CD4-positive, alpha-beta T cell treated with Interleukin-1 beta for 1 hour (primary cell): ENCODE results near the gene ICAM2.

ENCODE experiments used
- DNase-seq, 2 donors: peaks; one replicate each; pipeline ENCODE4 v3.0.0-alpha.2; 2020 to 2022

ICAM2 gene

DNA sequence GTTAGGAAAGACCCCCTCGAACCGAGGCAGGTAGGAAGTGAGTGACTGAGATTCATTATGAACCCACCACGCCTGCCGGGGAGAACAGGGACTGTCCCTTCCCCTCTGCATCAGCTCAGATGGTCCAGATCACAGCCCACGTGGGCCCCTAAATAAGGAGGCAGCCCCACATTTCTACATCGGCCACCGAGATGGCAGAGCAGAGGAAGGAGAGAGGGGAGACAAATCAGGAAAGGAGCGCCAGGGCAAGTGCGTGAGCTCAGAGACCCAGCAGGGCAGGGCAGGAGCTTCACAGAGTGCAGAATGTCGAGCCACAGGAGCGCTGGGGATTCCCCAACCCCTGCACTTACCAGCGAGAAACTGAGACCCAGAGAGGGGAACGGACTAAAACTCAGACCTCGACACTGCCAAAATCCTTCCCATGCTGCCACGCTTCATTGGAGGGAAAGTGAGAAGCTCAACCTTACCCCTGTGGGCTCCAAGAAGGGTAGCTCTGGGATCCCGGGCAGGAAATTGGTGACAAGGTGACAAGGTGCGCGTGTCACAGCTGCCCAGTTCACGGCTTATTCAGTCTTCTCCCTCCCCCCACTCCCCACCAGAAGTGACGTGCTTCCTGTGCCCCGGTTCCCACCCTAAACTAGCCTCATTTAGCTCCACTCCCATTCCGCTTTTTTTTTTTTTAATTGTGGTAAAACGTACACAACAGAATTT is at the start of gene ICAM2:
Gene ICAM2, minus strand, starts transcription at position 578 of the 711 bp plus-strand sequence. CDS start 13,942 bp downstream, outside the sequence.
- DNase-seq, result peak; percentile 95 to 96

DNA sequence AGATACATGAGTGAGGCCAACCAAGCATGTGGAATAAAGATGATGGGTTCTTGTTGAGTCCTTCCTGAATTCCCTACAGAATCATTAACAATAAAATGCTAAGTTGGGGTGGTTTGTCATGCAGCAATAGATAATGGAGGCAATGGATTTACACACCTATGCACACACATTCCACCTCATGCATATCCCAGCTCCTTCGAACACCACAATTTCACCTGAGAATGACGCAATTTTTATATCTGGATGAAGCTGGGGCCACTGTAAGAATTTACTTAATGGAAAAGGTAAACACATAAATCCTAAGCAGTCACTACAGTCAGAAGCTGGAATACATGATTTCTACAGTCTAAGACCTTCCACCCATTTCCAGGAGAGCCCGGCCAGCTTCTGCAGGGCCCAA is 49.8 kb upstream of the ICAM2 start:
- no peak for DNase-seq

DNA sequence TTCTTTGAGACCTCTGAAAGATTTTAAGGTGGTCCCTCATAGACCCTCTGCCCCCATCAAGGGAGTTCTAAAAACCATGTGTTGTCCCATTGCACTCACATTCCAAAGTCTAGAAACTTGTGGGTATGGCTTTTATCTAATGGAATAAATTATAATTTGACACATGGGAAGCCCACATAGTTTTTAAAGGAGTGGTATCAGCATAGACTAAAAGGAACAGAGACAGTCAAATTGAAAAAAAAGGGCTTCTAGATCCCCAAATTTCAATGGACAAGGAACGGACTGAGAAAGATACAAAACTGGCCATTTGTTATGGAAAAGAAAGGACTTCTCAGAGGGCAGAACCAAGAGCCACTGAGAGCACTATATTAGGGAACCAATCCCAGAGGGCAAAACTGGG is 48.7 kb upstream of the ICAM2 start:
- DNase-seq, result no peak

DNA sequence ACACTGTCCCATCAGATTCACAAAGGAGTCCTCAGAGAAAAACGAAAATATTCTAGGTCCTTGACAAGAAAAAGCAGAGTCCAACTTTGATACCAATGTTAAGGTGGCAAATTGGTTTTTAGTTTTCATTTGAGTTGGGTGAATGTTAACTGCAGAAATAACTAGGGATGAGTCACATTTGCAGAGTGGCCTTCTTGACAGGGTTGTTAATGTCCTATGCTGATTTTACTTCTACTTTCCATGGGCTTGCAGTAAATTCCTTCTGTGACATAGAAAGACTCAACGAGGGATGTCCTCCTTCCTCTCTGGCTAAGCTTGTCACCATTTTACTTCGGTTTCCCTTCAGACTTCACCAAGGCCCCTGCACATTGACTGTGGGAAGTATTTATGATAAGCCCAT is 47.2 kb upstream of the ICAM2 start:
- no peak for DNase-seq

DNA sequence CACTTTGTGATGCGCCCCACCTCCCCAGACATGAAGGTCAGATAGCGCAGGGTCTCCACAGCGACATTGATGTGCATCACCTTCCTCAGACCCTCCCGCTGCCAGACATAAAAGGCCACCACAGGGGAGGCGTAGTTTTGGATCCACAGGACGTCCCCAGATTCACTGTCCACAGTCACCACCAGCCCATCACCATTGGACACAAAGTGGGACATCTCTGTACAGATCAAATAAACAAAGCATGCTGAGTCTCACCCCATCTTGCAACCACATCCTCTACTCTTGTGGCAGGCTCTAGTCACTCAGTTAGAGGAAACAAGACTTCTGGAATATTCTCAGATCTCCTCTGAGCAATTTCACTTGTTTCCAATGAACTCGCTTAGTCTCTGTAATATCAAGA is 46.3 kb upstream of the ICAM2 start:
- peak; percentile 40 to 73 for DNase-seq

DNA sequence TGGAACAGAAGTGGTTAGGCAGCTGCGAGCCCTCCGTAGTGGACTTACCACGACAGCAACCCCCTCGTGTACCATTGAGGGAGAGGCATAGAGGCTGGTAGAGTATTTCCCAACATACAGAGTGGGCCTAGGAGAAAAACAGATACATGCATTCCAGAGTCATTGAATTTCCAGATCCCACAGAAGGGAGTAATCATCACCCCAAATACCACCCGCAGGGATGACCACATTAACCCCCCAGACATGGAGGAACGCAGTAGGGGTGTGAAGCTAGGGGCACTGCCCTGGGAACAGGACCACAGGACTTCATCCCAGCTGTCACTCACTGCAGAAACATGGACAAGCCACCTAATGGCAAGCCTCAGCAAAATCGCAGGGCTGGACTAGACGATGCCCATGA is 44.7 kb upstream of the ICAM2 start:
- no peak for DNase-seq

DNA sequence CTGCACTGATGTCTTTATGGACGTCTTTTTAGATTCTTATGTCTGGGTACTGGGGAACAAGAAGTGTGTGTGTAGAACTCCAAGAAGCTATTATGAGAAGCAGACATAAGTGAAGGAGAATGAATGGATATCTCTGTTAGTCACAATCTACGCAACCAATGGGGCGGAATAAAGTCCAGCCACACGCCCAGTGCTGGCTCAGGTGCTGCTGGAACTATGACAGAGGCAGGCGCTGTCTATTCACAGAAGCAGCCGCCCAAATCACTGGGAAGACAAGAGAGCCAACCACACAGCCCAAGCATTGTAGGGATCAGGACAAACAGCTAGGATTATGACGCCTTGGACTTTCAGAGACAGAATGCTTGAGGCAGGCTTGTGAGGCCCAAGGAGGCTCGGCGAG is 43.9 kb upstream of the ICAM2 start:
- no peak for DNase-seq

DNA sequence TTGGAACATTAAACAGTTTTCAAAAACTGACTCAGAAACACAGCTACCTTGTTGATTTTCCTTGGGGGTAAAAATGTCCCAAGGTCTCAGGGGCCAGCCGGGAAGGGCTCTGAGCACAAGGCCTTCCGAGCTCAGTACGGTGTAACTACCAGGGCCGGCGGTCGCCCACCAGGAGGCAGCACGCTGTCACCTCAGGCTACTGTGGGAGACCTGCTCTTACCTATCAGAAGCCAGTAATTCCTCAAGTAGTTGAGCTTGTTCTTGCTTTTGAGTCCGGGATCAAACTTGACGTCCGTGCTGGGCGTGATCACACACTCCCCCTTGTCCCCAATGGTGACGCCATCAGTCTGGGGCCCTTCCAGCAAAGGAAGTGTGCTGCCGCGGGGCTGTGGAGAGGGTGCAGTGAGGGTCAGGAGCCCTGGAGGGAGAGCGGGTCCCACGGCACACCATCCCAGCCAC is 43.4 kb upstream of the ICAM2 start:
- peak; percentile 59 for DNase-seq

DNA sequence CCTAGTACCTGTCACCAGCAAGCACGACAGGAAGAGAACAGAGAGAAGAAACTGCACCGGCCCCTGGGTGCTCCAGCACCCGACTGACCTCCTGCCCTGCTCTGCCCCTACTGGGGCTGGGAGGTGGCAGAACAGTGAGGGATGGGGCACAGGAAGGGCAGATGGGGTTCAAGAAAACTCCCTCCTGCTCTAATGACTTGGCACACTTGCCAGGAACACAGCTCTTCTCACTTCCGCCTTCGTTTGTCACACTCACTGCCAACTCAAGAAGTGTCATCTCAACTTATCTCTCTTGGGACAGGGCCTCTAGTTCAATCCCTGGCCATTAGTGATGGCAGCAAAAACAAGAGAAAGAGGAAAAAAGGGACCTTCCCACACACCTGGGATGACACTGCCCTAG is 42.7 kb upstream of the ICAM2 start:
- DNase-seq, result peak; percentile 45 to 57

DNA sequence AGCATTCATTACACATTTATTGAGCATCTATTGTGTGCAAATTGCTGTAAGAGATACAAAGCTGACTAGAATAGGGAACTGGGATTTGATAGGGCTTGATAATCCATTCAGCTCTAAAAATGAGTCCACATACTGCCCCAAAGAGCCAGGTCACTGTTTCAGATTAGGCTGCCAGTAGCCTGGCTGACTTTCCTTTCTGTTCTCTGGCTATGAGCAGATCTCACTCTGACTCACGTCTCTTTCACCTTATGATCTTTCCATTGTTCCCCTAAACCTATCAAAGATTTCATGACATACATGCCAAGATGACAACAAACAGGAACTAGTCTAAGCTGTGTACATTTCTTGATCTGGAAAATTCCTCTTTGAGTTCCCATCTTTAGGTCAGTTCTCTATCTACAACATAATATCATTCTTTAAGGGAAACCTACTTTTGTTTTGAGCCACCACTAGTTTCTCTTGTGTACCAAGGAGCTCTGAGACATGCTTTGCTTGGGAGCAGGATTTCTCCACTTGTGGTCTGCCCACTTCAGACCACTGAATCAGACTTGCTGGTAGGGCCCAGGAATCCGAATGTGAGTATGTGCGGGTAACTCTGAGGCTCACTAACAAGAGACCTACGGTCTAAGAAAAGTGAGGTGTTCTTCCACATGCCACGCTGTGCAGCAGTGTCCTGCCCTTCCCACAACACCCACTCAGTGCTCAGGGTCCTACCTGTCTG is 40.9 kb upstream of the ICAM2 start:
- no peak for DNase-seq

DNA sequence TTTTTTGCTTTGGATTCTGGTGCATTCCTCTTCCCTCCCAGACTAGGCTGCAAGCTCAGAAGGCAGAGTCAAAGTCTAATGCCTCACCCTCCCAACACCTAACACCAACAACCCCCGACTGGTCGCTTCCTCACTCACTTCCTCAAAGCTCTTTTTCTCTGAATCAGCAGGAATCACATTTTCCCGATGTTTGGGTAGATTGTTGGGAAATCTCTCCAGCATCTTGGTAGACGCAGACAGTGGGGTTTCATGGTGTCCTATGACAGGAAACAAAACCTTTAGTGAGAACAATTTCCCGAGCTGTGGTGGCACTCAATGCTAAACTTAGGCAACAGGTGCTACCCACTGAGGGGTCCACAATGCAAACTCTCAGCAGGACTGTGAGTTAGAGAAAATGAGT is 39.9 kb upstream of the ICAM2 start:
- DNase-seq, result no peak

DNA sequence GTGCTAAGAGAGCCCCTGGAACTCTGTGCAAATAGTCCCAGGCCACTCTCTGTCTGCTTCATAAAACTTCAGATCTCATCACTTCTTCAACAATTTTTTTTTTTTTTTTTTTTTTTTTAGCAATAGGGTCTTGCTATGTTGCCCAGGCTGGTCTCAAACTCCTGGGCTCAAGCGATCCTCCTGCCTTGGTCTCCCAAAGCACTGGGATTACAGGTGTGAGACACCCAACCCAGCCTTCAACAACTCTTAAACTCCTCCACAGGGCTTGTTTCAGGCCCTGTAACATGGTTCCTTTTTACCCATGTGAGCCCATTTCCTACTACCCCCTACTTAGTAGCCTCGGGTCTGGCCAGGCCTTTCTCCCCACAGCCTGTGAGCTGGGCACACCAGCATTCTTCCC is 39.3 kb upstream of the ICAM2 start:
- no peak for DNase-seq

DNA sequence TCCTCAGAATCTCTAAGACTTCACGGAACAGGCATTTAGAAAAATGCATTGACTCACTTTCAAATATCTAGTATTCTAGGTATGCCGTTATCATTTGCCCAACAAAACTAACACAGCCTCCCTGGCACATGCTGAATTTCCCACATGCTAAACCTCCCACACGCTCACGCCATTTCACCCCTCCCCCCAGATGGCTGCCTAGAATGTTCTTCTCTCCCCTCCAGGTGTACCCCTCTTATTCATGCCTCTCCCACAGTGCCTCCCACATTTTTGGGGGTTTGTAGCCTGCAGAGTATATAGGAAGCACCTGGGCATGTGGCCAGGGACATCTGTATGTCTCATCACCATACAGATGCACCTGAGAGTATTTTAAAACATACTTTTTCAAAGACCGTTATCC is 38.2 kb upstream of the ICAM2 start:
- no peak for DNase-seq

DNA sequence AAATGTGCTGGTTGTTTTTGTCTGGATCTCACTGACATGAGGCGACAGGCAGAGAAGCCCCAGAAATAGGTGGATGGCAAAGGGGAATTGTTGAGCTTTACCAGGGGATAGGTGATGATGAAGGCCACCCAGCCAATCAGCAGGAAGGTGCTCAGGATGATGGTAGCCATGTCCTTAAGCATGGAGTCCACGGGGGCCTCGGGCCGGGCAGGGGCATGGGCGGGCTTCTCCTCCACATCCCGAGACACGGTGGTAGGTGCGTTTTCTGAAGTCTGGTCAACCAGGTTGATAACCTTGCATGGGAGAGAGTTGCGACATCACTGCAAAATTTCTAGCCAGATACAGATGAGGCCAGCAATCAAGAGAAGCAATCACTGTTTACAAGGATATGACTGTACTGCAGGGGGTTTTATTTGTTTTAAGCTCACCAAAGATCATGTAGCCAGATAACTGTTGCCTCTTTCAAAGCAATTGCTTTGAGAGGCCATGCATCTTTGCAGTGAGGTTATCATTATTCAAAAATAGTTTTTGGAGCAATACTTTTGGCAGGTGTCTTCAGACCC is 37.3 kb upstream of the ICAM2 start:
- DNase-seq, result no peak

DNA sequence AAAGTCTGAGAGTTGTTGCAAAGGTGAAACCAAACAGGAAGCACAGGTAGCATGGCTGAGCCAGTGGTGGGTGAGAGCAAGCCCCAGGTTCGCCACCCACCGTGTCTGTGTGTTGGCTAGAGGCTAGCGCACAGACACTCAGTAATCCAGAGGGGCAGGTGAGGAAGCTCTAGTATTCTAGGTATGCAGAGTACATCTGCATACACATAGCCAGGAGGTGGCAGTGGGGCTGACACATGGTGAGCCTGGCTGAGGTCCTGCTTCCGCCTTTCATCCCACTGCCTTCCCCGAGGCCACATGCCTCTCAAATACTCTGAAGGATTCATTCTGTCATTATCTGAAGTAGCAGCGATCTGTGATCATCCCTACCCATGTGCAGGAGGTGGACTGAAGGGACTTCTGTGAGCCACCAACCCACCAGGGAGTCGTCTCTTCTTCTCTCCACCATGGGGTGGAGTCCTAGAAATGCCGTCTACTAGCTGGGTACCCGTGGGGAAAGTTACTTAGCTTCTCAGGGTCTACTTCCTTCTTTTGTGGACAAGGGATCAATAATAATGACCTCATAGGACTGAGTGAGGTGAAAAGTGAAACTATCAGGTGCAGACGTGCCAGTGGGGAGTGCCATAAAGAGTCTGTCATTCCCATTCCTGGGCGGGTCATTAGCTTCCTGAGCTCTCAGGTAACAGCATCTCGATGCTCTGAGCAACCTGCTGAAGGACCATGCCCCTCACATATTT is 36.0 kb upstream of the ICAM2 start:
- DNase-seq, result no peak

DNA sequence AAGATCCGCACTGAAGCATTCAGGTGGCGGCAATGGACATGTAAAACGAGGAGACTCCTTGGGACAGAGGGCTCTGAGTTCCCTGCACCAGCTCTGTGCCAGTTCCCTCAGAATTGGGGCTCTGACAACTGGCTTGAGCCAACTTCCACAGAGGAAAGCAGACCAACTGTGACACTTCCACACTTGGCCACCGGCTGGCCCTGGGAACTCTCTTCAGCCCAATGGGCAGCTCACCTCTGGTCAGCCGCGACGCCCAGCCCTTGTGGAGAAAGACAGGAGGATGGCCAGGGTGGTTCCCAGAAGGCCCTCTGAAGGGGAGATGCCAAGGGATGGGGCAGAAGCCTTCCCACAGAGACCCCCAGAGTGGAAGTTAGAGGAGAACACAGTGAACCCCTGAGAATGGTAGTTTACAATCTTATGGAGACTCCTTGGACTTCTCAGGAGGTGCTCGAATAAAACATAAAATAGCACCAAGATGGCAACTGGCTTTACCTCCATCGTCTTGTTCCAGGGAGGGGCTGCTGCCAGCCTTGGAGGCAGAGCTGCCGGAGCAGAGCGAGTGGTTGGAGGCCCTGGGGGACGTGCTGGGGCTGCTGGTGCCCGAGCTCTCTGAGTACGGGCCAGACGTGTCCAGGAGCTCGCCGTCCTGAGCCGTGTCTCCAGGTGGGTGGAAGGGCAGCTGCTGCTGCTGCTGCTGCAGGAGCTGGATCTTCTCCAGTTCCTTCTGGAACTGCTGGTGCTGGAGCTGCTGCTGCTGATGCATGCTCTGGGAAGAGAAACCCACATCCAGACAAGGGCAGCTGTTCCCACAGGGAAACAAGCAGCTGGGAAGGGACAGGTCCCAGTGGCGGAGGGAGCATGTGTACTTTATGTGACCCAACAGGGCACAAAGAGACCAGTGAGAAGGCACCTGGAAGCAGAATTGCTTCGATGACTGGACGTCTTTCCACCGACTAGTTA is 35.0 kb upstream of the ICAM2 start:
- DNase-seq, result no peak

DNA sequence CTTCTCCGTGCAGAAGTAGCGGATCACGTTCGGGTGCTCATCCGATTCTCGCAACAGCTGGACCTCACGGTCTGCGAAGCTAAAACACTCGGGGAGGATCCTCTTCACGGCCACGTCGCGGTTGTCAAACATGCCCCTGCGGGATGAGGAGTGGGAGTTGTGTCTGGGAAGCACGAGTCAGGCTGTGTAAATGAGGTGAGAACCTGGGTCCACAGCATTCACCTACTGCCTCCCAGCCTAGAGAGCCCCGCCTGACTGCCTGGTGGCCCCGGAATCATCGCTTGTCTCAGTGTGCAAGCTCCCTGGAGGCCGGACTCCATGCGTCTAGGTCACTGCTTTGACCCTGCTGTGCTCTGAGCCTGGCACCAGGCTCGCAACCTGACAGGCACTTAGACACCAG is 33.9 kb upstream of the ICAM2 start:
- DNase-seq, result no peak

DNA sequence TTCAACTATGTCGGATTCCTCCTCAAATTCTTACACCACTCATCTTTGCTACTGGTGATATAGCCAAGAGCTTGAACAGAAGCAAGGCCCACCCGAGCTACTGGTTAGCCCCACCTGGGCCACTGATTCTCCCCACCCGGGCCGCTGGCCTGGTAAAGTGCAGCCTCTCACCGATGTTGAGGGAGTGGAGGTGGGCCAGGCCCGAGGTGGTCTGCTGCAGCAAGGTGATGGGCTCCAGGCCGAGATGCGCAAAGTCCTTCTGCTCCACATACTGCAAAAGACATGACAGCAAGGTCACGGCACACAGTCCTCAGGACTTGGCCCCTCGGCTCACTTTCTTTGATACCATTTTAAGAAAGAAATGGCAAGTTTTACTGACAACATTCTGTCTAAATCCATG is 32.7 kb upstream of the ICAM2 start:
- DNase-seq, result no peak

DNA sequence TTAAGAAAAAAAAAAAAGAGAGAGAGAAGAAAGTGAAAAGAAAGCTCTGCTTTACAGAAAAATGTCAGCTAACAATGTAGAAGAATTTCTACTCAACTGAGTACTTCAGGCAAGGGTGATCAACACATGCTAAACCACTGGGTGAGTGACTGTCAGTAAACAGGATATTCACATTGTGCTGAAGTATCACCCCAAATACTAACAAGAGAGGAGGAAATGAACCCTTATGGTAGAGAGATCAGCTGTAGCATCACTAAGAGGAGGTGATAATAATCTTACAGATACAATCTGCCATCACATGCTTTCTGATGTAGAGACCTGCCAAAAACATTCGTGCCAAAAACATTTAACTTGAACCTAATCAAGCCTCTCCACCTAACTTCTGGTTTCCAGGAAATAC is 30.7 kb upstream of the ICAM2 start:
- DNase-seq, result peak in 1 of 2 donors; percentile 64

DNA sequence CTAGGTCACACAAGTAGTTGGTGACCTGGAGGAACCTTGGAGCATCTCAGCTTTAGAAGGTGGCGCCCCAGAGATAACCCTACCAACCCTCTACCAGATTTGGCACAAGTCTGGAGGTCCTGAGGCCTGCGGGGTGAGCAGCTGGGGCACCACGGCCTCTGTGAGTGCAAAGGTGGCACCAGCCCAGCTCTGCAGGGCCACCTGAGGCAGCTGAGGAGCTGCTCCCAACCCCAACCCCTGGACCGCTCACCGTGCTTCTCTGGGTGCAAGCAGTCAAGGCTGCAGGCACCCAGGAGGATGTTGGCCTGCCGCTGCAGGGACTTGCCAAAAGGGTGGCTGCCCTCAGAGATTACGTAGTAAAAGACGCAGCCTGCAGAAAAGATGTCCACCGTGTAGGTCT is 28.4 kb upstream of the ICAM2 start:
- no peak for DNase-seq

DNA sequence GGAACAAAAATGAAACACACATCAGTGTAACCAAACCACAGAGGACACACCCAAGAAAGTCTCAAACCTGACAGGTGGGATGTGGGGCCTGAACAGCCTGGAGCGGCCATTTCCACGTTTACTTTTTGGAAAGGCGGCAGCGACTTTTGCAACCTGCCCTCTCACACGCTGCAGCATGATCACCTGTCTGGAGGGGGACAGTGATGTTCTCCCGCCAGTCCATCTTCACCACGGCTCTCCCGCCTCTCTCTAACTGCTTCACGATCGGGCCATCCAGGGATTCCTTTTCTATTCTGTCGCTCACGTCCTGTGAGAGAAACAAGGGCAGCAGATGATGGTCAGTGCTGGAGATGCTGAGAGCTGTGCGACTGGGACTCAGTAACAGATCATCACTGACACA is 24.7 kb upstream of the ICAM2 start:
- DNase-seq, result no peak
